ENCODE measurements around the gene LMAN1L.

The LMAN1L gene

DNA sequence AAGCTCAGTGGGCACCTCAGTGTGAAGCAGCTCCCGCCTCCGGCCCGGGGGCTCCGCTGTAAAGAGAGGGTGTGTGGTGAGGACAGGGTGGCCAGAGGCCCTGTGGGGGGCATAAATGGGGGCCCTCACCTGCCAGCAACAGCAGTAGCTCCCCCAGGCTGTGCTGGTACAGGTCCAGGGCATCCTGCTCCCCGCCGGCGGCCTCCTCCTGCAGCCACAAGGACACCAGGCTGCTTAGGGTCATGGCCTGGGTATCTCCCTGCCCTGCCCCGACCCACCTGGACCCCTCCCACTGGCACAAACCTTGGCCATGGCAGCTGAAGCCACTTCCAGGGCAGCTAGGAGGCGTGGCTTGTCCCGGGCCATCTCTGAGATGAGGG lies 25.5 kb downstream of the LMAN1L start:
- DNase-seq (ENCODE audit: low spot score), result no peak

DNA sequence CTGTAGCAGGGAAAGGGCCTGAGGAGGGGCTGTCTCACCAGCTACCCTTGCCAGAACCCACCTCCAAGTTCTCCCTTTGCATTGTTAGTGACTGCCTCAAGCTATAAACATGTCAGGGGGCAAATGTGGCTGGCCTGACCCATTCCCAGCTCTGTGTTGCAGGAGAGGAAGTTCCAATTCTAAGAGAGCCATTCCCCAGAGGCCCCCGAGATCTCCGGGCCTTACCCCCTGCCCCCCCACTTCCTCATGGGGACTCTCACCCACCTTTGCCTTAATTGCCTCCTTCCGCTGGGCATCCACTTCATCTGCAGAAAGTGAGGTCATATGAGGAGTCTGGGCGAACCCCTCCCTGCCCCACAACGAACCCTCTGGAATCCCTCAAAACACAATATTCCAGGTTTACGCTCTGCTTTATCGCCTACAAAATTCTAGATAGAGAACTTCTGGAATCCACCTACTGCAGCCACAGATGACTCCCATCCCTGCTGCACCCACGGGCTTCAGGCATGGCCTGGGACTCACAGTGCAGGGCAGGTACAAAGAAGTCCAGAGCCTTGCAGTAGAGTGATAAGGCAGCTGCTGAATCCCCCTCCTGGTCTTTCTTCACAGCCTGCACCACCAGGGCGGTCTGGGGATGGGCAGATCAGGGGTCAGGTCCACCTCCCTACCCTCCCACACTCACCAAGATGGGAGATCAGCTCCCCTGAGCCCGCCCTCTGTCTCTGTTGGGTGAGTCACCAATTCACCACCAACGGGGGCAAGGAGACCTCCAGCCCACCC lies 26.3 kb downstream of the LMAN1L start:
- no peak for DNase-seq (ENCODE audit: low spot score)

DNA sequence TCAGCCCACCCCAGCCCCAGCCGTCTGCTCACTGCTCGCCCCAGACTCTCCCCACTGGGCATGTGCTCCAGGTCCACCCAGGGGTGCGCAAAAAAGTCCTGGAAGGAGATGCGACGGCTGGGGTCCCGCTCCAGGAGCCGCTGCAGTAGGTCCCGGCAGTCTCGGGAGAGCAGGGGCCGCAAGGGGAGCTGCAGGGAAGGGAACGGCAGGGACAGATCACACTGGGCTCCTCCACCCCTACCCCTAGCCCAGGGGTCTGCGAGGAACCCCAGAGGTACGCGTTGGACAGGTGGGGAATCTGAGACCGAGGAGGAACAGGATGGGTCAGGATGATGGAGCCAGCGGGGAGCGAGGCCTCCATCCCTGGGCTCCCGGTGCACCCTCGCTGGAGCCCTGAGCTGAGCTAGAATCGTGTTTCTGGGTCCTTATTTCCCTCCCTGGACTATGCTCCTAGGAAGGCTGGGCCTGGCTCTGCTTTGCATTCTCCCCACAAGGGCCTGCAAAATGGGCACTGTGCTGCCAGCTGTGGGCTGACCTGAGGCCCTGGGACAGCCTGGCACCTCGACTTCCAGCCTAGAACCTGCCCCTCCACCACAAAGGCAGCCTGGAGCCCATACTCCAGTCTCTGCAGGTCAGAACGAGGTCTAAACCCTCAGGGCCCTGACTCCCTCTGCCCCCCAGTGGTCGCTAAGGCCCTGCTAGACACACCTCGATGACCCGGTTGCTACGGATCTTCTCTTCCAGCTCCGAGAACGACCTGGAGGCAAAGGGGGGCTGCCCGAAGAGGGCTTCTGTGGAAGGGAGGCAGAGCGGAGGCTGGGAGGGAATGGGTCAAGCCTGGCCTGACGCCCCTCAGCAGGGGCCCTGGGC lies 27.1 kb downstream of the LMAN1L start:
- DNase-seq (ENCODE audit: low spot score), result no peak

GRCh38 chr15:74840851-74841775 lies 28.5 kb downstream of the LMAN1L start:
- DNase-seq (ENCODE audit: low spot score), result no peak

GRCh38 chr15:74841891-74842373 lies 29.3 kb downstream of the LMAN1L start:
- no peak for DNase-seq (ENCODE audit: low spot score)

- peak; percentile 87 for DNase-seq (ENCODE audit: low spot score)
These were observed 30.2 kb downstream of the LMAN1L start, which contains the start of gene ULK3 for GRCh38 chr15:74842581-74843444. Gene ULK3, minus strand, starts transcription at chr15:74843156. Its CDS starts 51 bp downstream, at chr15:74843105.

- no peak for DNase-seq (ENCODE audit: low spot score)
These were observed 30.8 kb downstream of the LMAN1L start for GRCh38 chr15:74843445-74843828.

GRCh38 chr15:74843891-74844299 lies 31.3 kb downstream of the LMAN1L start:
- no peak for DNase-seq (ENCODE audit: low spot score)

GRCh38 chr15:74844319-74845207 lies 31.9 kb downstream of the LMAN1L start:
- no peak for DNase-seq (ENCODE audit: low spot score)

GRCh38 chr15:74845208-74845568 lies 32.6 kb downstream of the LMAN1L start:
- DNase-seq (ENCODE audit: low spot score), result no peak

DNA sequence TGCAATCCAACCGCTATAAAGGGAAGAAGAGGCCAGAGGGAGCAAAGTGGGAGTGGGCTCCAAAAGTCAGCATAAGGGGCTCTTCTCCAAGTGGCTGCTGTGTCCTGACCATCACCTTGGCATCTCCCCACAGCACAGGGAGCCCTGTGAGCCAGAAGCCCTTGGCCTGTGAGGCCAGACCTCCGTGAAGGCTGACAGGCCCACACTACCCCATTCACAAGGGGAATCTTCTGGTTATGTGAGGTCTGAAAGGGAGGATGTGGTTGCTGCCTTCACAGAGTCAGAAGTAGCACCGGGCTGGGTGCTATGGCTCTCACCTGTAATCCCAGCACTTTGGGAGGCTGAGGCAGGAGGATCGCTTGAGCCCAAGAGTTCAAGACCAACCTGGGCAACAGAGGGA lies 32.9 kb downstream of the LMAN1L start:
- no peak for DNase-seq (ENCODE audit: low spot score)

DNA sequence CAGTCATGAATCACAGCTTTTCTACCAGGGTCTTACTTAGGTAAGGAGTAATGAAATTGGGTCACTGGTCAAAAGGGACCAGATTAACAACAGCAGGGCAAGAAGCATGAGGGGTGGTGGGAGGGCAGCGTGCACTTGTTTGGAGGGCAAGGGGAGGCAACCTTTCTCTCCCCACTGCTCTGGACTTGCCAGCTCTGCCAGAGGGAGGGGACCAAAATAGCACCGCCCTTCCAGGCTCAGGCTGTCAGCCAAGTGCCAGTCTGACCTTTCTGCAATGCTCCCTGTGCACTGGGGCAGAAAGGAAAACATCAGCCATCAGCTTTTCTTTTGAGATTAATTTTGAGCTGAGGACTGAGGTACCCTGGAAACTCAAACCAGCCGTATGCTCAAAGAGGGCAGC lies 34.8 kb downstream of the LMAN1L start:
- peak; percentile 68 for DNase-seq (ENCODE audit: low spot score)

DNA sequence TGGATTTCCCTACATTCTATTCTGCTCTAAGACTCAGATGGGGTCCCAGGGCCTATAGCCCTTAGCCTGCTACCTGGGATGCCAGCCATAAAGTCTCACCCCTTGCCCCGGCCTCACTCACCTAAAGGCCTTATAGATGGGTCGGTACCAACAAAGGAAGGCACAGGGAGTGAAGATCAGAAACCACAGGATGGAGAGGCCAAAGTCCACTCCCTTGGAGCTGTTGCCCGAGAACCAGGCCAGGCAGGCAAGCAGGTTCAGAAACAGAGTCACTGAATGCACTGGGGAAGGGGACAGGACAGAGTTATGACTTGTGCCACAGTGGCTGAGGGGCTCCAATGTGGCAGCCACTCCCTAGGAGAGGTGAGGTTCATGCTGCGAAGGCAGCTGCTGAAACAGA lies 37.8 kb downstream of the LMAN1L start:
- DNase-seq (ENCODE audit: low spot score), result no peak

- no peak for DNase-seq (ENCODE audit: low spot score)
These were observed 39.3 kb downstream of the LMAN1L start for GRCh38 chr15:74851960-74852359.

DNA sequence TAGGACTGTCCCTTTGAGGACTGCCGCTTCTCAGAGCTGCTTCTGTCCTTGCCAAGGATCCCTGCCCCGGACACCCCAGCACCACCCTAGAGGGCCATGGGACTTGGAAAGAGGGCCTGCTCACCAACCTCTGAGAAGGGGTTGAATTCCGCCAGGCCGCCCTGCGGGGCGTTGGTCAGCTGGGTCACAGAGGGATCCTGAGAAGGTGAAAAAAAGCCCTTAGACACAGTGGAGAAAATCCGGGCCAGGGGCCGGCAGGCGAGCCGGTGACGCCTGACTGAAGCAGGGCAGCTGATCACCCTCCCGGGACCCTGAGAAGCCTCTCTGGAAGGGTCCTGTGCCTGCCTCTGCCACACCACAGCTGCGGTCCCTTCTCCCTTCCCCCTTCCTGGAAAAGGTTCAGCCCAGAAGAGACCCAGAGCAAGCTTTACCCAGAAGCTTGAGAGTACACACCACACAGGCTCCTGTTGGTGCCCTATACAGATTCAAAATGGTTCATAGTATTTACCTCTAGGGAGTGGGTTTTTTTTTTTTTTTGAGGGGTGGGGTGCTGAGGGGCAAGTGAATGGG lies 41.9 kb downstream of the LMAN1L start:
- no peak for DNase-seq (ENCODE audit: low spot score)

- no peak for DNase-seq (ENCODE audit: low spot score)
These were observed 43.2 kb downstream of the LMAN1L start for GRCh38 chr15:74855857-74856256.

DNA sequence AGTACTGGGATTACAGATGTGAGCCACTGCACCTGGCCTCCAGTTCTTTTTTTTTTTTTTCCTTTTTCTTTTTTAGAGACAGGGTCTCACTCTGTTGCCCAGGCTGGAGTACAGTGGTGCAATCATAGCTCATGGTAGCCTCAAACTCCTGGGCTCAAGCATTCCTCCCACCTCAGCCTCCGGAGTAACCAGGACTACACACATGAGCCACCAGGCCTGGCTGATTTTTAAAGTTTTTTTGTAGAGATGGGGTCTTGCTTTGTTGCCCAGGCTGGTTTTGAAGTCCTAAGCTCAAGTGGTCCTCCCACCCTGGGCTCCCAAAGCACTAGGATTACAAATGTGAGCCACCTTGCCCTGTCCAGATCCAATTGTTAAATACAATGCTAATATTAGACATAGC lies 43.9 kb downstream of the LMAN1L start:
- DNase-seq (ENCODE audit: low spot score), result no peak

DNA sequence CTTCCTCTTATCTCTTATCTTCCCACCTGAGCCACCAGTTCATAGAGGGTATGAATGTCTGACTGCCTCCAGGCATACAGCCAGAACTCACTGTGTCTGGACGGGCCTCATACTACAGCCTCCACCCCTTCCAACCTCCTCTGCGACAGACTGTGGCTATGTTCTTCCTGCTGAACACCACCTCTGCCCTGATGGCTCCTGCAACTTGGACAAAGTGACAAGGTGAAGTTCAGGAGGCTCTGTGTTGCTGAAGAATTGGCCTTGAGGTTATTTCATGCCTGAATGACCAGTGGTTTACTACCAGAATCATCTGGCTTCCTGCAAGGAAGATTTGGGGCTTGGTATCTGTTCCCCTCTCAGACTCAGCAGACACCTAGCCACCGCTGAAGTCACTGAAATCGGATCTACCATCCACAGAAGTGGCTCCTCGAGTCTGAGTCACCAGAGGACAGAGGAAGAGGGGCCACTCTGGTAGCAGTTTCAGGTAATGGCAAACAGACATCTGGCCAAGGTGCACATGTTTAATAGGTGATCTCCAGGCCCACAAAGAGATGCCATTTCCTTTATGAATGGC lies 44.5 kb downstream of the LMAN1L start:
- peak; percentile 79 for DNase-seq (ENCODE audit: low spot score)

GRCh38 chr15:74857671-74858368 lies 45.2 kb downstream of the LMAN1L start:
- no peak for DNase-seq (ENCODE audit: low spot score)

All from kidney tubule cell (primary cell).